Naive thymus-derived CD8-positive, alpha-beta T cell (primary cell): ENCODE data around the gene ULBP2. TPM values are rescaled to one million over a fixed set of nuclear protein-coding genes. Genes with fewer than 3 reads are reported as not detected.
"Not testable (repeated sequence)": the region's sequence is repeated elsewhere in the genome, so short reads cannot be mapped to it uniquely, and the experiment has no call there.

Source experiments
- ATAC-seq, 2 donors: fragments of 150-1000 bp; cut with Tn5 transposase in 1 of 2; sonication (Bioruptor Pico), chemical (Tn5 transposase) in 1 of 2; 1 replicate in 1 of 2; 2 replicates in 1 of 2; pipeline ENCODE4 v1.10.0; 2021; ENCODE audit warnings: mild to moderate bottlenecking in 2 of 2, moderate library complexity in 2 of 2
- POLR2A ChIA-PET: fragments of 350-600 bp; sonication (Branson Sonifier 250); formaldehyde crosslinking; loops from one replicate; lab custom pipeline; 2021; ENCODE audit warnings: antibody characterized with exemption; lab: Charles Lee
- DNase-seq, 10 donors: peaks; one replicate each; pipeline versions ENCODE4 v3.0.0 to v3.0.0-alpha.2; 2020 to 2022
- H3K27ac Mint-ChIP-seq, 10 donors: one replicate each; pipeline ENCODE4 v1.8.0; 2020 to 2022; ENCODE audit warnings: mild to moderate bottlenecking in 10 of 10, mixed read lengths in 10 of 10, moderate library complexity in 4 of 10, inconsistent platforms in 1 of 10
- H3K27me3 Mint-ChIP-seq, 5 donors: one replicate each; pipeline ENCODE4 v1.8.0; 2021 to 2022; ENCODE audit warnings: mixed read lengths in 5 of 5
- H3K36me3 Mint-ChIP-seq, 3 donors: one replicate each; pipeline ENCODE4 v1.8.0; 2020 to 2022; ENCODE audit warnings: mixed read lengths in 3 of 3, mild to moderate bottlenecking in 2 of 3, inconsistent platforms in 1 of 3
- H3K4me1 Mint-ChIP-seq, 4 donors: one replicate each; pipeline ENCODE4 v1.8.0; 2021 to 2022; ENCODE audit warnings: mixed read lengths in 4 of 4
- H3K4me3 Mint-ChIP-seq, 10 donors: one replicate each; pipeline ENCODE4 v1.8.0; 2020 to 2022; ENCODE audit warnings: mild to moderate bottlenecking in 10 of 10, mixed read lengths in 10 of 10, moderate library complexity in 6 of 10, inconsistent platforms in 1 of 10
- H3K9me3 Mint-ChIP-seq, 9 donors: one replicate each; pipeline ENCODE4 v1.8.0; 2020 to 2022; ENCODE audit warnings: mixed read lengths in 9 of 9, mild to moderate bottlenecking in 3 of 9, inconsistent platforms in 1 of 9, moderate library complexity in 1 of 9
- polyA plus RNA-seq, 3 donors: library from polyadenylated mRNA; unstranded; fragments of 300-500 nt; fragmentation: Illumina TruSeq; gene quantifications; one replicate each; pipeline ENCODE4 v1.2.3, GENCODE V29; 2021
- total RNA-seq, 8 experiments: library from RNA in 2 of 8; stranded (reverse) in 2 of 8; gene quantifications; one replicate each; pipeline ENCODE4 v1.2.3 and lab custom pipeline; 2021 to 2026

Gene ULBP2
- total and polyA plus RNA-seq, 5 experiments from 2014 or later: 0.37 to 0.41 TPM; not detected in 3

- ATAC-seq: no peak
- Mint-ChIP-seq H3K27me3 (peaks cover 72 to 100% (median 90%) of the 10 kb centered on the region in 5 donors), H3K4me3 (peak overlapping the region in 7 of 10 donors; percentile 4 to 61 (median 31)), H3K36me3 (peaks cover 11 to 12% (median 12%) of the 10 kb centered on the region in 3 donors), H3K9me3 (peaks cover 5 to 19% (median 13%) of the 10 kb centered on the region in 9 donors), H3K27ac (no peak overlapping the region), H3K4me1 (peaks cover 23 to 35% (median 33%) of the 10 kb centered on the region in 4 donors)
- DNase-seq: no peak
- POLR2A ChIA-PET: interaction anchor here (0.7 kb wide), 1 partner anchor 27 kb away, joined by 4 read pairs; no protein-coding TSS in a partner anchor
Observed at GRCh38 chr6:149988550-149989346, 46.9 kb downstream of the ULBP2 start.

GRCh38 chr6:149990212-149990660 lies 48.4 kb downstream of the ULBP2 start:
- Mint-ChIP-seq H3K4me1 (peaks cover 23 to 35% (median 33%) of the 10 kb centered on the region in 4 donors), H3K36me3 (peaks cover 10 to 12% (median 11%) of the 10 kb centered on the region in 3 donors), H3K9me3 (peaks cover 5 to 19% (median 13%) of the 10 kb centered on the region in 9 donors), H3K27ac (peak overlapping the region in 1 of 10 donors; percentile 53), H3K4me3 (peak overlapping the region; percentile 73 to 90 (median 82)), H3K27me3 (peaks cover 72 to 100% (median 89%) of the 10 kb centered on the region in 5 donors)
- peak; percentile 8 to 29 for ATAC-seq
- POLR2A ChIA-PET: no interaction called here
- no peak for DNase-seq

- Mint-ChIP-seq H3K4me3 (peak overlapping the region; percentile 73 to 90 (median 82)), H3K36me3 (peaks cover 8 to 12% (median 11%) of the 10 kb centered on the region in 3 donors)
Observed at GRCh38 chr6:149990661-149991471, 49.1 kb downstream of the ULBP2 start.

GRCh38 chr6:149991472-149991795 lies 49.6 kb downstream of the ULBP2 start:
- H3K4me3 Mint-ChIP-seq: peak overlapping the region; percentile 73 to 90 (median 82)
- H3K36me3 Mint-ChIP-seq: peaks cover 8 to 12% (median 11%) of the 10 kb centered on the region in 3 donors
- POLR2A ChIA-PET, DNase-seq: not testable (repeated sequence)
- peaks cover 5 to 19% (median 13%) of the 10 kb centered on the region in 9 donors for H3K9me3 Mint-ChIP-seq
- peak overlapping the region in 1 of 10 donors; percentile 60 for H3K27ac Mint-ChIP-seq
- peaks cover 23 to 35% (median 33%) of the 10 kb centered on the region in 4 donors for H3K4me1 Mint-ChIP-seq
- H3K27me3 Mint-ChIP-seq: peaks cover 61 to 100% (median 86%) of the 10 kb centered on the region in 5 donors
- ATAC-seq: peak; percentile 56 to 58

More at GRCh38 chr6:149990661-149991471, 49.1 kb downstream of the ULBP2 start:
- Mint-ChIP-seq H3K27ac (peak overlapping the region in 1 of 10 donors; percentile 60), H3K4me1 (peaks cover 23 to 35% (median 33%) of the 10 kb centered on the region in 4 donors), H3K27me3 (peaks cover 66 to 100% (median 87%) of the 10 kb centered on the region in 5 donors), H3K9me3 (peaks cover 5 to 19% (median 13%) of the 10 kb centered on the region in 9 donors)
- DNase-seq (peak in 4 of 10 donors; percentile 9 to 38 (median 27)), ATAC-seq (peak; percentile 65 to 69)
- POLR2A ChIA-PET: no interaction called here

DNA sequence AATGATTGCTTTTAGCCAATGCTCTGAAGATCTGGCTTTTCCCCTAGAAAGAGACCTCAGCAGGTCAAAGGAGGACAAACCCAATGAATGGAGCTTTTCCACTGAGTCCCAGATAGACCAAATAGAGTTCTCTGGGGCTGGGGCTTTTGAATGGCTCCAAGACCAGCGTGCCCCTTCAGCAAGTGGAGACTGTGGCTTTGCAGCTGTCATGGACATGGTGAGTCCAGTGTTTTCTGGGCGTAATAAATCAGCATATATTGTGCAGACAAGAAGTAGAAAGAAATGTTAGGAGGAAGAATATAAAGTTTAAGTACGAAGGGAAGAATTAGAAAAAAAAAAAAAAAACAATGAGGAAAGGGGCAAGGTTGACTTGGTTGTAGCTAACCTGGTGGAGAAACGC lies 50.0 kb downstream of the ULBP2 start:
- Mint-ChIP-seq H3K4me3 (peak overlapping the region in 8 of 10 donors; percentile 73 to 90 (median 82)), H3K36me3 (peaks cover 8 to 12% (median 11%) of the 10 kb centered on the region in 3 donors), H3K9me3 (peaks cover 5 to 19% (median 13%) of the 10 kb centered on the region in 9 donors), H3K4me1 (peaks cover 23 to 35% (median 33%) of the 10 kb centered on the region in 4 donors), H3K27ac (no peak overlapping the region), H3K27me3 (peaks cover 58 to 100% (median 86%) of the 10 kb centered on the region in 5 donors)
- no peak for ATAC-seq
- DNase-seq: no peak
- POLR2A ChIA-PET: no interaction called here

- H3K27ac Mint-ChIP-seq: no peak overlapping the region
- POLR2A ChIA-PET: no interaction called here
- peaks cover 35 to 82% (median 59%) of the 10 kb centered on the region in 5 donors for H3K27me3 Mint-ChIP-seq
- no peak for DNase-seq
- H3K9me3 Mint-ChIP-seq: no peaks in the 10 kb centered on the region
- H3K4me3 Mint-ChIP-seq: no peak overlapping the region
- peaks cover 13 to 16% (median 15%) of the 10 kb centered on the region in 4 donors for H3K4me1 Mint-ChIP-seq
- no peaks in the 10 kb centered on the region for H3K36me3 Mint-ChIP-seq
- no peak for ATAC-seq
Observed at GRCh38 chr6:149995235-149995750, 53.5 kb downstream of the ULBP2 start.

- Mint-ChIP-seq H3K27ac (no peak overlapping the region), H3K27me3 (peaks cover 31 to 75% (median 60%) of the 10 kb centered on the region in 5 donors), H3K4me3 (no peak overlapping the region), H3K9me3 (no peaks in the 10 kb centered on the region), H3K4me1 (peaks cover 9 to 15% (median 11%) of the 10 kb centered on the region in 4 donors), H3K36me3 (no peaks in the 10 kb centered on the region)
- DNase-seq: no peak
- ATAC-seq: no peak
- POLR2A ChIA-PET: no interaction called here
Observed at GRCh38 chr6:149995971-149996370, 54.2 kb downstream of the ULBP2 start.

Other genes starting within 250 kb of the ULBP2 start
- gene LATS1, start 223.9 kb upstream of the ULBP2 start, total RNA-seq: 10 to 100 TPM; 45.1 to 55.7 TPM
- 10 to 100 TPM in 2 of 3 donors, 1 to 10 TPM in 1; 6.8 to 14.2 (median 14.1) TPM for gene LATS1, start 223.9 kb upstream of the ULBP2 start, polyA plus RNA-seq
- gene NUP43, start 195.5 kb upstream of the ULBP2 start, total RNA-seq: 10 to 100 TPM; 62.0 to 66.1 TPM
- gene NUP43, start 195.5 kb upstream of the ULBP2 start, polyA plus RNA-seq: 1 to 10 TPM; 2.4 to 6.3 (median 5.9) TPM
- gene PCMT1, start 192.3 kb upstream of the ULBP2 start, total RNA-seq: 10 to 100 TPM; 53.4 to 54.8 TPM
- gene PCMT1, start 192.3 kb upstream of the ULBP2 start, polyA plus RNA-seq: 100 to 1,000 TPM; 141 to 148 (median 145) TPM
- 1 to 10 TPM; 1.4 to 1.8 TPM for gene LRP11, start 77.7 kb upstream of the ULBP2 start, total RNA-seq
- gene LRP11, start 77.7 kb upstream of the ULBP2 start, polyA plus RNA-seq: under 1 TPM; 0.33 to 0.43 (median 0.37) TPM
- not detected for gene RAET1E, start 43.9 kb upstream of the ULBP2 start, total RNA-seq
- gene RAET1E, start 43.9 kb upstream of the ULBP2 start, polyA plus RNA-seq: not detected
- not detected for gene RAET1G, start 18.9 kb upstream of the ULBP2 start, total RNA-seq
- gene RAET1G, start 18.9 kb upstream of the ULBP2 start, polyA plus RNA-seq: not detected
- gene ULBP1, start 21.9 kb downstream of the ULBP2 start, total RNA-seq: under 1 TPM in 1 of 2 experiments, not detected in 1; 0.16 TPM
- gene ULBP1, start 21.9 kb downstream of the ULBP2 start, polyA plus RNA-seq: not detected
- not detected for gene RAET1L, start 83.5 kb downstream of the ULBP2 start, total RNA-seq
- gene RAET1L, start 83.5 kb downstream of the ULBP2 start, polyA plus RNA-seq: not detected
- under 1 TPM in 1 of 2 experiments, not detected in 1; 0.93 TPM for gene ULBP3, start 127.1 kb downstream of the ULBP2 start, total RNA-seq
- 1 to 10 TPM in 1 of 3 donors, under 1 TPM in 1, not detected in 1; 0.40 to 1.3 TPM for gene ULBP3, start 127.1 kb downstream of the ULBP2 start, polyA plus RNA-seq
- gene PPP1R14C, start 201.0 kb downstream of the ULBP2 start, total RNA-seq: not detected
- under 1 TPM in 1 of 3 donors, not detected in 2; 0.24 TPM for gene PPP1R14C, start 201.0 kb downstream of the ULBP2 start, polyA plus RNA-seq